HPDE6-E6E7 (cell line): ENCODE results near the gene HOXB1.
"Not testable (repeated sequence)": the region's sequence is repeated elsewhere in the genome, so short reads cannot be mapped to it uniquely, and the experiment has no call there.

Experiments
- DNase-seq: peaks from one replicate; pipeline ENCODE4 v3.0.0; 2011; ENCODE audit warnings: missing footprints; ENCODE audit errors: extremely low spot score

The HOXB1 gene

DNA sequence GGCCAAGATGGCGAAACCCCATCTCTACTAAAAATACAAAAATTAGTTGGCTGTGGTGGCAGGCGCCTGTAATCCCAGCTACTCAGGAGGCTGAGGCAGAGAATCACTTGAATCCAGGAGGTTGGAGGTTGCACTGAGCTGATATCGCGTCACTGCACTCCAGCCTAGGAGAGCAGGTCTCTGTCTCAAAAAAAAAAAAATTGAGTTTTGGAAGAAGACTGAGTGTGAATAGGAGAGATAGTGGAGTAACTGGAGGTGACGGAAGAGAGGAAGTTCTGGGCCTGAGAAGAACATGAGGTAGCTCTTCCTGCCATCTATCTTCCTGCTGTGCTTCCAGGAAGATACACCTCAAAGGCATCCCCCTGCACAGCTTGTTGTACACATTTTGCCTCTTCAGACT lies 11.4 kb downstream of the HOXB1 start:
- DNase-seq: no peak

DNA sequence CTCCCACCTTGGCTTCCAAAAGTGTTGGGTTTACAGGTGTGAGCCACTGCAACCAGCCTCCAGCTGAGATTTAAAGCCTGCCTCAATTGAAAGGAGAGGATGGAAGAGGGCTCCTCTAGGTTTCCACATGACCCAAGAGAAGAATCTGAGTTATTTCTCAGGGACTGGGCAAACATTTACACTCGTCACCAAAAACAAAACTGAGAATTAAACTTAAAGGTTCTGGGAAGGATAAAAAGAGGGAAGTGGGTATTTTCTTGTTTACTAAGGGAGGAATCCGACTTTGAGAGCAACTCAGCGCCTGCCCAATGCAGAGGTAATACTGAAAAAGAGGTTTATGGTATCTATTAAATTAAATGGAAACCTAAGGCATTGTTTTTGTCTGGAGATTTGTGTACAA lies 13.3 kb downstream of the HOXB1 start:
- no peak for DNase-seq

GRCh38 chr17:48515925-48516900 lies 14.6 kb downstream of the HOXB1 start:
- no peak for DNase-seq

- no peak for DNase-seq
These were observed 16.3 kb downstream of the HOXB1 start for GRCh38 chr17:48514477-48514876.

DNA sequence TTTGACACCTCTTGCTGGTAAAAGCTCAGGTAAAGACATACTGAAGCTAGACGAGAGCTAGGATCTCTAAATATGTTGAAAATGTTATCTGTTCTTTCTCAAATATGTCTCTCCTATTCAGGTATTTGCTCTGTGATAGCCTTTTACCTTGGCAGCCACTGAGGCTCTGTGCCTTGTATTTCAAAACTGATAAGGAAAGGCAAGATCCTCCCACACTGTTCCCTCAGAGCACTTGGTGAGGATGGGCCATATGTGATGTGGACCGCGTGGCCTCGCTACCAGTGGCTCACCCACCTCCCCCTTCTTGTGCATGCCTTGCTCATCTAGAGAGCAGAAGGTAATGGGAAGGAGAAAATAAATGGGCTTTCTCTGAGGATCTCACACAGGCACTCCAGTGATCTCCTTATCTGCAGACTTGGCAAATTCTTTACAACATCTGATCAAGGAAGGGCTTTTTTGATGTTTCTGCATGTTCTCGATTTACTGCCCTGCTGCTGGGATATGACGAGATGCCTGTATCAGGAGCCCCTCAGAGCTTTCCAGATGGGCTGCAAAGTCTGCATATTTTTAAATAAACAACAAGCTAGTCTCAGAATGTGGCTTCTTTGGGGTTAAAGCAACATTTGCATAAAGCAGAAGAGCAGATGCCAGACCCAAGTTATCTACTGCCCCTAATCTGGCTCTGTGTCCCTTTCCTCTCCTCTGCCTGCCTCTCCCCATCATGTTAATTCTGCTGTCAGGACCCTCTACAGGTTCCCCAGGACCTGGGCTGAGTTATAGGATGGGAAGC lies 16.9 kb downstream of the HOXB1 start:
- DNase-seq: no peak

DNA sequence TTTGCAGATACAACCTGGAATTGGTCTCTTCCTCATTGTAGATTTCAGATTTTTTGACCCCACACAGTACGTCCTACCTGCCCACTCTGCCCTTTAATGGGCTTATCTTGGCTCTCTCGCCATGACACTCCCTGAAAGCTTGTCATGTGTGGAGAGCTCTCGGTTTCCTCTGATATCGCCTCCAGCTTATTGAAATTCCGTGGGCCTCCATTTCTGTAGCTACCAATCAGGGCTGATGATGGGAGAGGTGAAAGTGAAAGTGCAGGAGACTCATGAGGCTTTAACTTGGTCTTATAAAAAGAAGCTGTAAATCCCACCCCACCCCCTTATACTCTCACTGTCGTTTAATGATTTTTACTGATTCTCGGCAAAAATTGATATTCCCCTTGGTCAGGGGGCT lies 17.7 kb downstream of the HOXB1 start:
- DNase-seq: no peak

DNA sequence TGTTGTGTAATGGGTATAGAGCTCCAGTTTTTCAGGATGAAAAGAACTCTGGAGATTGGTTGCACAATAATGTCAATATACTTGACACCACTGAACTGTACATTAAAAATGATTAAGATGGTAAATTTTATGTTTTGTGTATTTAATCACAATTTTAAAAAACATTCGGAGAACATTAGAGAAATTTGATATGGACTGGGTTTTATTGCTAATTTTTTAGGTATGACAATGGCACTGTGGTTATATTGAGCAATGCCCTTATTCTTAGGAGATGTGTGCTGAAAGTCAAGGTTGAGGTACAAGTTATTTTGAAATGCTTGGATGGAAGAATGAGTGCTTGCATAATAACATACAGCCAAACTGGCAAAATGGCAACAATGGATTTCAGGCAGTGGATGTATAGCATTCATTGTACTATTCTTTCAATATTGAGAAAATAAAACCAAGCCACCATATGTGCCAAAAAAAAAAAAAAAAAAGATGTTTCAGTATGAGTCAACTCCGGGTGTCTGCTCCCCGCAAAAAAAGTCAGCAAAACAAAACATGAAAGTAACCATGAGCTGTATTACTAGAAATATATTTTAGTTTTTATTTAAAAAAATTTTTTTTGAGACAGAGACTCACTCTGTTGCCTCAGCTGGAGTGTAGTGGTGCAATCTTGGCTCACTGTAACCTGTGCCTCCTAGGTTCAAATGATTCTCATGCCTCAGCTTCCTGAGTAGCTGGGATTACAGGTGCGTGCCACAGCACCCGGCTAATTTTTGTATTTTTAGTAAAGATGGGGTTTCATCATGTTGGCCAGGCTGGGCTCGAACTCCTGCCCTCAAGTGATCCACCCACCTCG lies 19.8 kb downstream of the HOXB1 start:
- no peak for DNase-seq

DNA sequence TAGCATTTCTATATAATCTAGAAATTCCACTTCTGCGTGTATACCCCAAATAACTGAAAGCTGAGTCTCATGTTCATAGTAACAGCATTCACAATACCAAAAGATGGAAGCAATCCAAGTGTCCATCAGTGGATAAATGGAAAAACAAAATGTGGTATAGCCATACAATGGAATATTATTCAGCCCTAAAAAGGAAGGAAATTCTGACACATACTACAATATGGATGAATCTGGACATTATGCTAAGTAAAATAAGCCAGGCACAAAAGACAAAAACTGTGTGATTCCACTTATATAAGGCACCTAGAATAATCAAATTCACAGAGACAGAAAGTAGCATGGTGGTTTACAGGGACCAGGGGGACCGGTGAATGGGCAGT lies 20.4 kb downstream of the HOXB1 start:
- DNase-seq: no peak

DNA sequence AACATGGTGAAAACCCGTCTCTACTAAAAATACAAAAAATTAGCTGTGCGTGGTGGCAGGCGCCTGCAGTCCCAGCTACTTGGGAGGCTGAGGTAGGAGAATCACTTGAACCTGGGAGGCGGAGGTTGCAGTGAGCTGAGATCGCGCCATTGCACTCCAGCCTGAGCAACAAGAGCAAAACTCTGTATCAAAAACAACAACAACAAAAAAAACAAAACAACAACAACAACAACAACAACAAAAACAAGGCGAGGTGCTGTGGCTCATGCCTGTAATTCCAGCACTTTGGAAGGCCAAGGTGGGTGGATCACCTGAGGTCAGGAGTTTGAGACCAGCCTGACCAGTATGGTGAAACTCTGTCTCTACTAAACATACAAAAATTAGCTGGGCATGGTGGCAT lies 21.1 kb downstream of the HOXB1 start:
- DNase-seq: not testable (repeated sequence)

DNA sequence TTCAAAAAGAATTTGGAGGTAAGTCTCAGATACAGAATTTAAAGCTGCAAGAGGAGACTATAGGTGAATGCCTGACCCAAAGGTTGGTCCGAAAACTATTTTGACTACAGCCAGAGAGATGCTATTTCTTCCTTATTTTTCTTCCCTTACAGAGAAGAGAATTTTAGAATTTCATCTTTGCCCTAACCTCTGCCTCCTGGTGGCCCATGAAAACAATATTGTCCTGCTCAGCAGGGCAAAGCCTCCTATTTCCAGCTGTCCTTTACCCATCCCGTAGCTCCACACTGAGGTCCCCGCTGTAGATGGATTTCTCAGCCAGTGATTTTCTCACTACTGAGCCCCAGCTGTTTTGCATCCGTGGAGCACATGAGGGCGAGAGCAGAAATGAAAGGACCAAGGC lies 24.6 kb downstream of the HOXB1 start:
- DNase-seq: no peak

GRCh38 chr17:48505788-48506187 lies 25.0 kb downstream of the HOXB1 start:
- DNase-seq: peak; percentile 67

DNA sequence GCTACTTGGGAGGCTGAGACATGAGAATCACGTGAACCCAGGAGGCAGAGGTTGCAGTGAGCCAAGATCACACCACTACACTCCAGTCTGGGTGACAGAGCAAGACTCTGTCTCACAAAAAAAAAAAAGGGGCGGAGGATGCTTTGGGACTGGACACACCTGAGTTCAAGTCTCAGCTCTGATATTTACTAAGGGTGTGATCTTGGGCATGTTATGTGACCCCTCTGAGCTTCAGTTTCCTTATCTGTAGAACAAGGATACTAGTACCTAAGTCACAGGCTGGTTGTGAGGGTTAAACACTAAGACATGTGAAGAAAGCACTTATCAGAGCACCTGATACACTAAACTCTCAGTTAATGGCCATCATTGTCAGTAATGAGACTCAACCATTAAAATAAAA lies 25.9 kb downstream of the HOXB1 start:
- DNase-seq: no peak

DNA sequence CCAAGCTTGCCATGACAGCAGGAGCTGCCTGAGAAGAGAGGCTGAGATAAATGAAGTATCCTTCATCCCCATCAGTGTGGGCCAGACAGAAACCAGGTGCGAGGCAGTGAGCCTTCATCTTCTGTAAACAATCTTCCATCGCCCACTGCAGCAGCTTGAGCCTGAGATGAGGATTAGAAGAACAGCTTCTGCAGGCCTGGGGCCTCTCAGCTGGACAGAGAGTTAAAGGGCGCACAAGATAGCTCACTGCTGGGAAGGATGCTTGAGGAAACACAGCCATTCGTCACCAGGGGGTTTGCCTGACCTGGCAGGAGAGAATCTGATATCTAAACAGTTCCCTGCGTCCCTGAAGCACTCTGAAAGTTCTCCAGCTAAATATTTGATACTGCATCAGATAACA lies 27.1 kb downstream of the HOXB1 start:
- no peak for DNase-seq

DNA sequence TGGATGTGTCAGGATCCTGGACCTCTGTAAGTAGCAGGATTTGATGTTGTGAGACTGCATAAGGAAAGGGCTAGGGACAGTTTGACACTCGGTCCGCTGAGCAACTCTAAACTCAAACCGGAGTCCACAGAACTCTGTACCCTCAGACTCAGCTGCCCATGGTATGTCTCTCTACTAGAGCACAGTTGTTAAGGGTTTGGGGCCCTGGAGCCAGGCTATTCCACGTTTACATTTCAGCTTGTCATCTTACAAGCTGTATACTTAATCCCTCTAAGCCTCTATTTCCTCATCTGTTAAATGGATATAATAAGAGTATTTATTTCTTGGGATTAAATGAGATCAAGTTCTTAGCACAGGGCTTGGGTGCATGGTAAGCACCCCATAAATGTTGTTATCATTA lies 27.9 kb downstream of the HOXB1 start:
- DNase-seq: no peak

DNA sequence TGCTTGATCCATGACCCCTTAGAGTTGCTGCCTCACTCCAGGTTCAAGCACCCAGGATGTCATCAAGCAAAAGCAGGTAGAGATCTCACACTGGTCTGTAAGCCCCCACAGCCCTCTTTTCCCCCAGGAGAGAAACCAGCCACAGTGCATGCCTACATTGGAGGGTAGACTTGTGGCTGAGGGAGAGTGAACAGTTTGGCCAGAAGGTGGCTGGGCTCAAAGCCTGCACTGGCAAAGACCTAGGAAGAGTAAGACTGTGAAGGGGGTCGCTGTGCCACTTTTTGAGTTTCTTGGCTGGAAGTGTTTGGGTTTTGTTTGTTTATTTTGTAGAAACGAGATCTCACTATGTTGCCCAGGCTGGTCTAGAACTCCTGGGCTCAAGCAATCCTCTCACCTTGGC lies 28.5 kb downstream of the HOXB1 start:
- DNase-seq: no peak

- no peak for DNase-seq
These were observed 30.1 kb downstream of the HOXB1 start for GRCh38 chr17:48500435-48501426.

GRCh38 chr17:48499735-48500434 lies 30.9 kb downstream of the HOXB1 start:
- no peak for DNase-seq

GRCh38 chr17:48499248-48499647 lies 31.6 kb downstream of the HOXB1 start:
- no peak for DNase-seq

DNA sequence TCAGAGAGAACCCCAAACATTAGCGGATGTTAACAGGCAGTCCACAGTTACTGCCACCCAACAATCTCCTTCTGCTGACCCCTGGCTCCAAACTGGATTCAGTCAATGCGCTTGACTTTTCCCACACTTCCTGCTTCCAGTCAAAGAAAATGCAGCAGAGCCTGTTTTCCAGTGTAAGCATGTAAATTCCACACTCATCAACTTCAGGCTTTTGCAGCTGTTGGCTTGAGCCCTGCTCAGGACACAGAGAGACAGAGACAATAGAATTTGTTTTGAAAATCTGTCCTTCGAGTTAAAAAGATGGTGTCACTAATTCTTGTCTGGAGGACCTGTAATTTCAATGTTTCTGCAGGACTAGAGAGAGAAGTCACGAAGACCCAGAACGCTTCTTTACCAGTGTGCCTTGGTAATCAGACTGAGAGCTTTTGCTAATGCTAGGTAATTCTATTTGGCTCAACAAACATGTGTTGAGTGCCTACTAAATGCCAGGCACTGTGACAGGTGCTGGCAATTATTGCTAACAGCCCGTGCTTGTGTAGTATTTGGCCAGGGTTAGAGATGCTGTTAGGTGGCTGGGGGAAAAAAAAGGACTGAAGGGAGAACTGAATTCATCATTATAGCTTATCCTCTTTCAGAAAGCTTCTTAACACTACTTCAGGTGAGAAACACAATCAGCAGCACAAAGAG lies 32.5 kb downstream of the HOXB1 start:
- DNase-seq: no peak

DNA sequence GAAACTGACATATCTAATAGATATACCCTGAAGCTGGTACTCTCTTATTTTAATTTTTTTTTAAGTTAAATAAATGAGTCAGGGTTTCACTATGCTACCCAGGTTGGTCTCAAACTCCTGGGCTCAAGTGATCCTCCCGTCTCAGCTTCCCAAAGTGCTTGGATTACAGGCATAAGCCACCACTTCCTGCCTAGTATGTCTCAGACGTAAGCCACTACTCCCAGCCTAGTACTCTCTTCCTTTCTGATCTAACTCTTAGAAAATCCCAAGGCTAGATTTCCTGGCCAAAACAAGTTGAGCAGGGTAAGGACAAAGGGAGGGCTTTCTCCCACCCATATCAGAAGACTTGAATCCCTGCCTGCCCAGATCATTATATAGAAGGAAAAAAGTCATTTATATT lies 33.7 kb downstream of the HOXB1 start:
- DNase-seq: no peak
